HG03520 (cell line): ENCODE results near the gene APC2.

Source experiments
- ATAC-seq: cut with Tn5 transposase; IDR thresholded peaks from one replicate; pipeline ENCODE4 v1.9.1; 2021; ENCODE audit warnings: mild to moderate bottlenecking, moderate library complexity; ENCODE audit not compliant: unreplicated experiment

Gene APC2

GRCh38 chr19:1460033-1460995 lies 10.4 kb downstream of the APC2 start:
- ATAC-seq: no peak

- ATAC-seq: no peak
Measured at GRCh38 chr19:1461862-1462261, 11.9 kb downstream of the APC2 start.

DNA sequence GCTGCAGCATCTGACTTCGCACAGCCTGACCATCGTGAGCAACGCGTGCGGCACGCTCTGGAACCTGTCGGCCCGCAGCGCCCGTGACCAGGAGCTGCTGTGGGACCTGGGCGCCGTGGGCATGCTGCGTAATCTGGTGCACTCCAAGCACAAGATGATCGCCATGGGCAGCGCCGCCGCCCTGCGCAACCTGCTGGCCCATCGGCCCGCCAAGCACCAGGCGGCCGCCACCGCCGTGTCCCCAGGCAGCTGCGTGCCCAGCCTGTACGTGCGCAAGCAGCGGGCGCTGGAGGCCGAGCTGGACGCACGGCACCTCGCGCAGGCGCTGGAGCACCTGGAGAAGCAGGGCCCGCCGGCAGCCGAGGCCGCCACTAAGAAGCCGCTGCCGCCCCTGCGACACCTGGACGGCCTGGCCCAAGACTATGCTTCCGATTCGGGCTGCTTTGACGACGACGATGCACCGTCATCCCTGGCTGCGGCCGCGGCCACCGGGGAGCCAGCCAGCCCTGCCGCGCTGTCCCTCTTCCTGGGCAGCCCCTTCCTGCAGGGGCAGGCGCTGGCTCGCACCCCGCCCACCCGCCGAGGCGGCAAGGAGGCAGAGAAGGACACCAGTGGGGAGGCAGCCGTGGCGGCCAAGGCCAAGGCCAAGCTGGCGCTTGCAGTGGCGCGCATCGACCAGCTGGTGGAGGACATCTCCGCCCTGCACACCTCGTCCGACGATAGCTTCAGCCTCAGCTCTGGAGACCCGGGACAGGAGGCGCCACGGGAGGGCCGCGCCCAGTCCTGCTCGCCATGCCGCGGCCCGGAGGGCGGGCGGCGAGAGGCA lies 15.5 kb downstream of the APC2 start:
- ATAC-seq: no peak

DNA sequence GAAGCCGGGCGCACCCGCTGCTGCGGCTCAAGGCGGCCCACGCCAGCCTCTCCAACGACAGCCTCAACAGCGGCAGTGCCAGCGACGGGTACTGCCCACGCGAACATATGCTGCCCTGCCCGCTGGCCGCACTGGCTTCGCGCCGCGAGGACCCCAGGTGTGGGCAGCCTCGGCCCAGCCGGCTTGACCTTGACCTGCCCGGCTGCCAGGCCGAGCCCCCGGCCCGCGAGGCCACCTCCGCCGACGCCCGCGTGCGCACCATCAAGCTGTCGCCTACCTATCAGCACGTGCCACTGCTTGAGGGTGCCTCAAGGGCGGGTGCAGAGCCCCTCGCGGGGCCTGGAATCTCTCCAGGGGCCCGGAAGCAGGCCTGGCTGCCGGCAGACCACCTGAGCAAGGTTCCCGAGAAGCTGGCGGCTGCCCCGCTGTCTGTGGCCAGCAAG lies 16.1 kb downstream of the APC2 start:
- no peak for ATAC-seq

- ATAC-seq: no peak
Measured at GRCh38 chr19:1466461-1467214, 16.7 kb downstream of the APC2 start.

GRCh38 chr19:1467215-1467489 lies 17.2 kb downstream of the APC2 start:
- no peak for ATAC-seq

GRCh38 chr19:1467490-1468273 lies 17.8 kb downstream of the APC2 start:
- ATAC-seq: no peak

- ATAC-seq: no peak
Measured at GRCh38 chr19:1468274-1468820, 18.4 kb downstream of the APC2 start.

GRCh38 chr19:1468821-1469254 lies 18.9 kb downstream of the APC2 start:
- no peak for ATAC-seq

DNA sequence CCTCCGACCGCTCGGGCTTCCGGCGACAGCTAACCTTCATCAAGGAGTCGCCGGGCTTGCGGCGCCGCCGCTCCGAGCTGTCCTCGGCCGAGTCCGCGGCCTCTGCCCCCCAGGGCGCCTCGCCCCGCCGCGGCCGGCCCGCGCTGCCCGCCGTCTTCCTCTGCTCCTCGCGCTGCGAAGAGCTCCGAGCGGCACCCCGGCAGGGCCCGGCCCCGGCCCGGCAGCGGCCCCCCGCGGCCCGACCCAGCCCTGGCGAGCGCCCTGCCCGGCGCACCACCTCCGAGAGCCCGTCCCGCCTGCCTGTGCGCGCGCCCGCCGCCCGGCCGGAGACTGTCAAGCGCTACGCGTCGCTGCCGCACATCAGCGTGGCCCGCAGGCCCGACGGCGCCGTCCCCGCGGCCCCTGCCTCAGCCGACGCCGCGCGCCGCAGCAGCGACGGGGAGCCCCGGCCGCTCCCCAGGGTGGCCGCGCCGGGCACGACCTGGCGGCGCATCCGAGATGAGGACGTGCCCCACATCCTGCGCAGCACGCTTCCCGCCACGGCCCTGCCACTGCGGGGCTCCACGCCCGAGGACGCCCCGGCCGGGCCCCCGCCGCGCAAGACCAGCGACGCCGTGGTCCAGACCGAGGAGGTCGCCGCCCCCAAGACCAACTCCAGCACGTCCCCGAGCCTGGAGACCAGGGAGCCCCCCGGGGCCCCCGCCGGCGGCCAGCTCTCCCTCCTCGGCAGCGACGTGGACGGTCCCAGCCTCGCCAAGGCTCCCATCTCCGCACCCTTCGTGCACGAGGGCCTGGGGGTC lies 19.5 kb downstream of the APC2 start:
- no peak for ATAC-seq

- ATAC-seq: no peak
Measured at GRCh38 chr19:1470055-1470304, 20.1 kb downstream of the APC2 start.

- ATAC-seq: no peak
Measured at GRCh38 chr19:1470305-1471009, 20.5 kb downstream of the APC2 start.

DNA sequence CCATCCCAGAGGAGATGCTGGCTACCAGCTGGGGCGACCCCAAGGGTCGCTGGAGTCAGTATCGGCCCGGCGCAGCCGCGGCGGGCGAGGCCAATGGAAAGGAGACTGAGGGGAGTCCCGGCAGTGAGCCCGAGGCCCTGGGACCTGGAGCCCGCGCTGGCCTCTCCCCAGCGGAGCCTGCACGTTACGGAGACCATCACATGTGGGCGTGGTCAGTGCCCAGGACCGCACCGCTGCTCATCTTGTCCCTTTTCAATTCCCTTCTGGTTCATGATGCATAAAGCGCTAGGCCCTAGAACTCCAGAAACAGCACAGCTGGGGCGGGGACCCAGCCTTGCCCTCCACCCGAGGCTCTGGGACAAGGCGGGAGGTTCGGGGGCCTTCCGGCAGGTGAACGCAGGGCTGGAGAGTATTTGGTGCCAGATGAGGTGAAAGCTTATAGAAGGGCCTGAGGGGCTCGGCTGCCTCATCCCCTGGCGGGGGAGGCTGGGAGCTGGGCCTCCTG lies 21.1 kb downstream of the APC2 start:
- ATAC-seq: no peak

DNA sequence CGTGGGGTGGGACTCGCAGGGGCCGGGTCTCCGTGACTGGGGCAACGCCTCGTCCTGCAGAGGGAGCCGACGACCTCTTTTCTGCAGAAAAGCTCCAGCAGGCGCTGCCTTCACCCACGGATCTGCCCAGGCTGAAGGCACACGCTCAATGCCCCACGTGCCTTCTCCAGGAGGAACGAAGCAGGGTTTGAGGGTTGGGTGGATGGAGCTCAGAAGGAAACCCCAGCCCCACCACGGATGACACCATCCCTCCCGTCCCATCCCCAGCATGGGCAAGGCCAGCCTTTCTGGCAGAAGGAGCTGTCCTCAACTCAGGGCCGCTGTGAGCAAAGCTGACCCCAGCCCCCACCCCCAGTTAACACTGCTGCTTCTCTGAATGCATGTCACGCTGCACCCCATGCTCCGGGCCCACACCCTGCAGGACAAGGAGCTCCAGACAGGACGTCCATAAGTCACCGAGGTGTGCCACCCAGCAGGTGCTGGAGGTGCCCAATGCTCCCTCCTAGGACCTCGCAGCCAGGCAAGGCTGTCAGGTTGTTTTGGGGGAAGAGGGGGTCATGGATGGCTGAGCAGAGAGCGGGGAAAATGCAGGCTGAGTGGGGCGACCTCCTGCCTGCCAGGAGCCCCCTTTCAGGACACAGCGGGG lies 21.7 kb downstream of the APC2 start:
- ATAC-seq: no peak

DNA sequence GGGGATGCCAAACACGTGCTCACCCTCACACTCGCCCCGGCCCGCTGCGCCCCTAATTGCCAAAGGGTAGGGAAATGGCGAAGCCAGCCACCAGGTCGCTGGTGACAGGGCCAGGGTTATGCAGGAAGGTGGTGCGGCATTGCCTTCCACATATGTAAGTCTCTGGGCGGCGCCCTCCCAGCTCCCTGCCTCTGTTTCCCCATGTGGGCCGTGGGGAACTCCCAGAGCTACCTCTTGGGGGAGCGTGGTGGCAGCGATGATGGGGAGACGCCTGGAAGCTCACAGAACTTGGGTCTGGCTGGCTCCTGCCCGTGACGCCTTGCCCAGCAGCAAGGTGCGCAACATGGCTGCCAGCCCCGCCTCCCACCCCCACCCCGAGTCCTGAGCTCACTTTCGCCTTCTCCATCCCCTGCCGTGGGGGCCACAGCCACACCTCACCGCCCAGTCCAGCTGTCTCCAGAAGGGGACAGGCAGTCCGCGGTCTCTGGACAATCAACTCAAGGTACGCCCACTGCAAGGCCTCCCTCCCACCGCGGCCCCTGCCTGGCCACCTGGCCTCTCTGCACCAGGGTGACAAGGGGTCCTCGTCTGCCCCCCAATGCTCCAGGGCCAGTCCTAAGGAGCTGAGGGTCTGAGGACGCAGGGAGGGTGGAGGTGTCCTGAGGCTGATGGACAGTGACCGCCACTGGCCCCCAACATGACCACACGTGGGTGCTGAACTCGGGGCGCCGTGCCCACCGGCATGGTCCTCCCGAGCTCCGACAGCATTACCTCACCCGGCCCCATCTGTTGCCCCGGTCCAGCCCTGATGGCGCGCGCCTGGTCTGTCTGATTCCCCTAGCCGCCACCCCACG lies 22.5 kb downstream of the APC2 start:
- no peak for ATAC-seq

- no peak for ATAC-seq
Measured at GRCh38 chr19:1473085-1473851, 23.3 kb downstream of the APC2 start.
